HG03066 (cell line): ENCODE data around the gene RRM2.
"Not testable (repeated sequence)": the region's sequence is repeated elsewhere in the genome, so short reads cannot be mapped to it uniquely, and the experiment has no call there.

Source experiments
- ATAC-seq: cut with Tn5 transposase; IDR thresholded peaks from one replicate; pipeline ENCODE4 v1.9.1; 2021; ENCODE audit warnings: low read depth; ENCODE audit not compliant: unreplicated experiment

Gene RRM2

GRCh38 chr2:10128420-10128819, 5.9 kb downstream of the RRM2 start:
- ATAC-seq: no peak

DNA sequence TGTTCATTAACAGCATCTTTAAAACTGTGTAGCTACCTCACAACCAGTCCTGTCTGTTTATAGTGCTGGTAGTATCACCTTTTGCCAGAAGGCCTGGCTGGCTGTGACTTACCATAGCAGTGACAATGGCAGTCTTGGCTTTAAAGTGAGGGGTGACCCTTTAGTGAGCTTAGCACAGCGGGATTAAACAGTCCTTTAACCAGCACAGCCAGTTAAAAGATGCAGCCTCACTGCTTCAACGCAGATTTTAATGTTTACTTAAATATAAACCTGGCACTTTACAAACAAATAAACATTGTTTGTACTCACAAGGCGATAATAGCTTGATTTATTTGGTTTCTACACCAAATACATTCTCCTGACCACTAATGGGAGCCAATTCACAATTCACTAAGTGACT, 7.0 kb downstream of the RRM2 start:
- ATAC-seq: no peak

- no peak for ATAC-seq
Measured at GRCh38 chr2:10132043-10132575, 9.6 kb downstream of the RRM2 start.

DNA sequence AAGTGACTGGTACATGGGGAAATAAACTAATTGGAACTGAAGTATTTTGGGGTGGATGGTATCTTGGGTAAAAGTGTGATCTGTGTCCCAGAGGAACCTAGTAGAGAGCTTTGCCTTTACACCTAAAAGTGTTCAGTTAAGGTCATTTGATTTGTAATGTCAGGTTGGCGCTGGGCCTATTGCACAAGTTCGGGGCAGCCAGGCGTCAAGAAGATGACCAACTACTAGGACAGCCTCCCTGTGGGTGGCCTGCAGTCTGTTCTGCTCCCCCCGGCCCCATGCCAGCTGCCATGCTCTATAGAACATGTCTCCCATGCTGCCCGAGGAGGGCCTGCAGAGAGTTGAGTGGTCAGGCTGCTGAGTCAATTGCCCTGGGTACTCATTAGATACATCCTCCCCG, 10.1 kb downstream of the RRM2 start:
- no peak for ATAC-seq

DNA sequence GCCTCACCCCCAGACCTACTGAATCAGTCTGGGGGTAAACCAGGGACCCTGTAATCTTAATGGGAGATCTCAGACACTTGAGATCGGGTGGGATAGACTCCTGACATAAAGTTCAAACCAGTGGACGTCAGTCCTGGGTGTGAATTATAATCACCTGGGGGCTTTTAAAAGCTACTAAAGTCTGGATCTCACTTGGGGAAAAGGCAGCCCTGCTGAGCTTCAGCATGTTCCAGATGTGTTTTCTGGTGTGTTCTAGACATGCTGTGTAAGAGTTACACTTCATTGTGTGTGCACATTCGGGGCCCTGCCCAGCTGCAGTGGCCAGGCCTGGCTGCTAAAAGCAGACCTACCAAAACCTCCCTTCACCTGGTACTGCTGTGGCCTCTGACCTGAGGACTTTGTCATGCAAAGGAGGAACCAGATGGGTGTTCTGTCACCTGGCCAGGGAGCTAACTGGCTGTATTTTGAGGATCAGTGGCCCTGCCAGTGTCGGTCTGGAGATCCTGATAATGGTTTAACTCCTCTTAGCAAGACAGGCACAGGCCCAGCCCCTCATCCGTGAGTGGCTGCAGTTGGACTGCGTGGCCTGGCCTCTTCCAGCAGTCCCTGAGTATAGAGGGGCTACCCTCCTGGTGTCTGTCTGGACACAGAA, 10.6 kb downstream of the RRM2 start:
- no peak for ATAC-seq

- ATAC-seq: no peak
Measured at GRCh38 chr2:10135296-10136089, 13.0 kb downstream of the RRM2 start.

GRCh38 chr2:10136101-10136934, 13.8 kb downstream of the RRM2 start:
- no peak for ATAC-seq

DNA sequence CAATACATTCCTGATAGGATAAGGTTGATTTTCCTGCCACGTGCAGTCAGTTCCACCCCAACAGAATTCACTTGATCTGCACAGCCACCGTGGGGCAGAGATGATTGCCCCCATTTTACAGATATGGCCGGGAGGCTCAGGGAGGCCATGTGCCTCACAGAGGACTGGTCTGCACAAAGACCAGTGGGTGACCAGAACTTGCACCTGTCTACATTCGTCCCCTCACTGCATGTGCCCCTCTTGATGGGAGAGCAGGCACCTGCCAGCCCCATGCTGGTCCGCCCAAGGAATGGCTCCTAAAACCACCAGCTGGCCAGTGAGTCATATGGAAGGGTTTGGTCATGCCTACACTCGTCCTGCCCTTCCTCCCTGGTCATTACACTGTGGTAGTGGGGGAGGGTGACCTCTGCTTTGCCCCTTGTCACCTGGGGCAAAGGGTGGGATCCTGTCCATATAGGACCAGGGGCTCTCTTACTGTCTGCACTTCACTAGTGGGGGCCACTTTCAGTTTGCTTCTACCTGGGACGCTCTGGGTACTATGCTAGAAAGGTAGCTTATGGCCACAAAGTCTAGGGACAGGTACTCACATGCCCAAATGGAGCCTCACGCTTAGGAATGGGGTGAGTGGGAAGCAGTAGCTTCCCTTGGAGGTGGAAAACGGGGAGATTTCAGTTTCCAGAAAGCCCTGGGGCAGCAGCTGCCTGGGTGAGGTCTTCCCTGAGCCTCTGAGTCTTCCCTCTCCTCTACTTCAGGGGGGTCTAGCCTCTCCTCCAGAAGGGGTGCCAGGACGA, 14.7 kb downstream of the RRM2 start:
- ATAC-seq: no peak

DNA sequence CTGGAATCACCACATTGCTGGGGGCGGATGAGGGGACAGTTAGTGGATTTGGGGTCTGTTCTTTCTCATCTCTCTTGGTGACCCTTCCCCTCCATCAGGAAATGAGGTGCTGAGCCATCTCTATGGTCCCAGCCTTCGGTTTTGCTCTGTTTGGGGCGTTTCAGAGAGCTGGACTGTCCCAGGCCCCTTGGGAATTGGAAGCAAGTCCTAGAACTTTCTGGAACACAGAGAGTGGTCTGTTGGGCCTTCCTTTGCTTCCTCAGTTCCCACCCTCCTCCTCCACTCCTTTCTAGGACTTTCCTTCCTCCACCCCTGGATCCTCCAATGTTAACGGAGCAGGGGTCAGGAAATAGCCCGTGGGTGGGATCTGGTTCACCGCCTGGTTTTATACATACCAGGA, 17.0 kb downstream of the RRM2 start:
- no peak for ATAC-seq

- no peak for ATAC-seq
Measured at GRCh38 chr2:10140841-10141610, 18.5 kb downstream of the RRM2 start.

DNA sequence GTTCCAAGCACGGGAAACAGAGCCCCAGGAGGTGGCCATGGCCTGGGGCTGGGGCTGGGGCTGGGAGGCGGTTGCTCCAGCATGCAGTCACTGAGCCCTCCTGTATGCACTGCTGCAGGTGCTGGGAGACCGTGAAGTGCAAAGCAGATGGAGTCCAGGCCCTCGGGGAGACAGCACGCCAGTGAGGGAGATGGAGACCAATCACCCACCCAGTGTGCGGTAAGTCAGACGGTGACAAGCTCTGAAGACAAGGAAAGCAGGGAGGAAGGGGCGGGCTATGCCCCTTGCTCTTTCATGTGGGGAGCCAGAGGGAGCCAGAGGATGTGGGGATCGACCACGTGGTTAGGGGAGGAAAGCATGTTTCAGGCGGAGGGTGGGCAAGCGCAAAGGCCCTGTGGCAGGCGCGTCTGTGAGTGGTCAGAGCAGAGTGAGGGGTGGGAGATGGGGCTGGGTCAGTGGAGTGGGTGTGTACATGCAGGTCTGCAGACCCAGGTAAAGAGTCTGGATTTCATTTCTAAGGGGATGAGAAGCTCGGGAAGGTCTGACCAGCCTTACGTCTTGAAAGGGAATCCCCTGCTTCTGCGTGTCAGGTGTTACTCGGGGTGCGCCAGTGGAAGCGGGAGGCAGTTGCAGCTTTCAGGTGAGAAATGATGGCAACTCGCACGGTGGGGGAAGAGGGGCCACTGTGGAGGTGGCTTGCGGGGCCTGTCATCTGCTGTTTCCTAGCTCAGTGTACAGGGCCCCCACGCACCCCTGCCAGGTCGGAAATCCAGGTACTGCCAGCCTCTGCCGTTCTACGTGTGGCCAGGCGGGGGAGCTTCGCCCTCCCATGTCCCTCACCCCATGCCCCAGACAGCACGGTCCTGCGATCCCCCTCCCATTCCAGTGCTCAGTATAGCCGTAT, 19.4 kb downstream of the RRM2 start:
- ATAC-seq: no peak

- no peak for ATAC-seq
Measured at GRCh38 chr2:10142640-10142965, 20.1 kb downstream of the RRM2 start.

- no peak for ATAC-seq
Measured at GRCh38 chr2:10144771-10145518, 22.4 kb downstream of the RRM2 start.

GRCh38 chr2:10145519-10146357, 23.2 kb downstream of the RRM2 start:
- ATAC-seq: no peak

DNA sequence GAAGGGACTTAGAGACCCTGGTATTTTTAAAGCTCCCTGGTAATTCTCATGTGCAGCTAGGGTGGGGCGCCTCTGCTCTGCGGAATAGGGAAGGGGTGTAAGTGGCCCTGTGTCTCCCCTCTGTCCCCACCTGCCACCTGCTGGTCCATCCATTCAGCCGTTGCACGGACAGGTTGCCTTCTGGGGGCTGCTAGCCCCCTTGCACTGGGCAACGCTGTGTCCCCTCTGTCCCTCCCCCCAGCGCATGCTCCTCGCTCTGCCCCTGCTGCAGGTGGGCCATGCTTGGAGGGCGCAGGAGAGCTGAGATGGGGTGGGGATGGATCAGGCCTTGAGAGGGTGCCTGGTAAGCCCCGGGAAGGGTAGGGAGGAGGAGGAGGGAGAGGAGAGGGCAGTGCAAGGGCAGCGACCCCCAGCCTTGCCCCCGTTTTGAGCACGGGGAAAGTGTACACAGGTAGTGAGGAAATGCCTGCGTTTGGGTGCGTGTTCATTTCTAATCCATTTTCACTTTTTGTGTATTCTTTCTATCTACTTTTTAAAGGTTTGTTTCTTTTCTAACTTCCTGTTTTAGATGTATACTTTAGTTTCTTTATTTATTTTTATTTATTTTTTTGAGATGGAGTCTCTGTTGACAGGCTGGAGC, 23.9 kb downstream of the RRM2 start:
- ATAC-seq: no peak

DNA sequence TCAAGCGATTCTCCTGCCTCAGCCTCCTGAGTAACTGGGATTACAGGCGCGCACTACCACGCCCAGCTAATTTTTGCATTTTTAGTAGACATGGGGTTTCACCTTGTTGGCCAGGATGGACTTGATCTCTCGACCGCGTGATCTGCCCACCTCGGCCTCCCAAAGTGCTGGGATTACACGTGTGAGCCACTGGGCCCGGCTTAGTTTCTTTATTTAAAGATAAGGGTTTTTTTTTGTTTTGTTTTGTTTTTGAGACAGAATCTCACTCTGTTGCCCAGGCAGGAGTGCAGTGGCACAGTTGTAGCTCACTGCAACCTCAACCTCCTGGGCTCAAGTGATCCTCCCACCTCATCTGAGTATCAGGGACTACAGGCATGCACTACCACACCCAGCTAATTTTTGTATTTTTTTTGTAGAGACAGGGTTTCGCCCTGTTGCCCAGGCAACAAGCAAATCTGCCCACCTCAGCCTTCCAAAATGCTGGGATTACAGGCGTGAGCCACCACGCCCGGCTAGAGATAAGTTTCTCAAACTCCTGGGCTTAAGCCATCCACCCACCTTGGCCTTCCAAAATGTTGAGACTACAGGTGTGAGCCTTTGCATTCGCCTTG, 24.6 kb downstream of the RRM2 start:
- not testable (repeated sequence) for ATAC-seq
